Measurements from ENCODE around the gene VRK3.
"Not testable (repeated sequence)": the region's sequence is repeated elsewhere in the genome, so short reads cannot be mapped to it uniquely, and the experiment has no call there.

Gene VRK3

GRCh38 chr19:50058425-50058824 lies 33.3 kb upstream of the VRK3 start:
- TF ChIP-seq CTCF (IDR thresholded peaks at IDR 0.05; ENCODE audit: insufficient read depth, low read depth, low read length, missing control alignments) = no peak
- DNase-seq (ENCODE audit: low read depth) = no peak
- H3K4me3 ChIP-seq (ENCODE audit: low read depth, low read length) = no peak overlapping the region

GRCh38 chr19:50053119-50053518 lies 27.9 kb upstream of the VRK3 start:
- DNase-seq (ENCODE audit: low read depth) = peak; percentile 12
- H3K4me3 ChIP-seq (ENCODE audit: low read depth, low read length) = no peak overlapping the region
- no peak for TF ChIP-seq CTCF (IDR thresholded peaks at IDR 0.05; ENCODE audit: insufficient read depth, low read depth, low read length, missing control alignments)

GRCh38 chr19:50051964-50052363 lies 26.8 kb upstream of the VRK3 start:
- H3K4me3 ChIP-seq (ENCODE audit: low read depth, low read length) = no peak overlapping the region
- TF ChIP-seq CTCF (IDR thresholded peaks at IDR 0.05; ENCODE audit: insufficient read depth, low read depth, low read length, missing control alignments) = no peak
- DNase-seq (ENCODE audit: low read depth) = no peak

- not testable (repeated sequence) for H3K4me3 ChIP-seq (ENCODE audit: low read depth, low read length); DNase-seq (ENCODE audit: low read depth)
These were observed 26.2 kb upstream of the VRK3 start for GRCh38 chr19:50051228-50051895.

- no peak overlapping the region; the same call in 1 of the 2 replicates for H3K4me3 ChIP-seq (ENCODE audit: low read depth, low read length)
These were observed 25.4 kb upstream of the VRK3 start for GRCh38 chr19:50050406-50051227.

GRCh38 chr19:50047671-50048070 lies 22.5 kb upstream of the VRK3 start:
- H3K4me3 ChIP-seq (ENCODE audit: low read depth, low read length) = no peak overlapping the region
- DNase-seq (ENCODE audit: low read depth) = no peak
- no peak for TF ChIP-seq CTCF (IDR thresholded peaks at IDR 0.05; ENCODE audit: insufficient read depth, low read depth, low read length, missing control alignments)

More at GRCh38 chr19:50050406-50051227, 25.4 kb upstream of the VRK3 start:
- TF ChIP-seq CTCF (IDR thresholded peaks at IDR 0.05; ENCODE audit: insufficient read depth, low read depth, low read length, missing control alignments) = no peak
- DNase-seq (ENCODE audit: low read depth) = peak; percentile 53

GRCh38 chr19:50046649-50047503 lies 21.7 kb upstream of the VRK3 start:
- DNase-seq (ENCODE audit: low read depth) = no peak
- peak; percentile 35 for TF ChIP-seq CTCF (IDR thresholded peaks at IDR 0.05; ENCODE audit: insufficient read depth, low read depth, low read length, missing control alignments)

More at GRCh38 chr19:50046649-50047503, 21.7 kb upstream of the VRK3 start:
- no peak overlapping the region for H3K4me3 ChIP-seq (ENCODE audit: low read depth, low read length)
